WTC11 (cell line): Measurements from ENCODE around the gene DUSP19.

Experiments used
- ARID4B ChIP-seq: sonication (generic); formaldehyde crosslinking; IDR thresholded peaks from 2 replicates; pipeline ENCODE4 v1.8.0; 2023; ENCODE audit warnings: missing genetic modification reagents, mild to moderate bottlenecking, borderline replicate concordance
- ATF2 ChIP-seq: sonication (generic); formaldehyde crosslinking; IDR thresholded peaks from 2 replicates; pipeline ENCODE4 v1.8.1; 2022; ENCODE audit warnings: low read depth, missing genetic modification reagents, borderline replicate concordance
- CREM ChIP-seq: sonication (generic); formaldehyde crosslinking; IDR thresholded peaks from 2 replicates; pipeline ENCODE4 v1.8.1; 2022; ENCODE audit warnings: mild to moderate bottlenecking, missing genetic modification reagents, moderate library complexity
- CTCF ChIP-seq: fragments of 200-600 bp; IDR thresholded peaks from 2 replicates; pipeline ENCODE4 v1.8.0; 2022; ENCODE audit warnings: antibody characterized with exemption
- ELF4 ChIP-seq: sonication (generic); formaldehyde crosslinking; IDR thresholded peaks from 2 replicates; pipeline ENCODE4 v1.8.1; 2022; ENCODE audit warnings: low read depth, mild to moderate bottlenecking, moderate library complexity, missing genetic modification reagents
- FOXP4 ChIP-seq: sonication (generic); formaldehyde crosslinking; IDR thresholded peaks from 2 replicates; pipeline ENCODE4 v1.8.0; 2022; ENCODE audit warnings: mild to moderate bottlenecking, missing genetic modification reagents
- IRF2 ChIP-seq: sonication (generic); formaldehyde crosslinking; IDR thresholded peaks from 2 replicates; pipeline ENCODE4 v1.8.0; 2022; ENCODE audit warnings: low read depth, missing genetic modification reagents, borderline replicate concordance
- MAX ChIP-seq: sonication (generic); formaldehyde crosslinking; IDR thresholded peaks from 2 replicates; pipeline ENCODE4 v1.8.0; 2022; ENCODE audit warnings: mild to moderate bottlenecking, missing genetic modification reagents
- MXD4 ChIP-seq: fragments of 250-450 bp; sonication (Bioruptor Pico); IDR thresholded peaks from 2 replicates; pipeline ENCODE4 v1.8.0; 2021; ENCODE audit warnings: mild to moderate bottlenecking, moderate library complexity, borderline replicate concordance
- NR1H2 ChIP-seq: sonication (generic); formaldehyde crosslinking; IDR thresholded peaks from 2 replicates; pipeline ENCODE4 v1.9.0; 2021; ENCODE audit warnings: mild to moderate bottlenecking, moderate library complexity, missing genetic modification reagents
- NR2C2 ChIP-seq: sonication (generic); formaldehyde crosslinking; IDR thresholded peaks from 2 replicates; pipeline ENCODE4 v1.8.0; 2022; ENCODE audit warnings: mild to moderate bottlenecking, missing genetic modification reagents
- PRDM15 ChIP-seq: sonication (generic); formaldehyde crosslinking; IDR thresholded peaks from 2 replicates; pipeline ENCODE4 v1.8.0; 2022; ENCODE audit warnings: missing genetic modification reagents
- USF1 ChIP-seq: sonication (generic); formaldehyde crosslinking; IDR thresholded peaks from 2 replicates; pipeline ENCODE4 v1.8.0; 2022; ENCODE audit warnings: mild to moderate bottlenecking, missing genetic modification reagents
- ZBTB21 ChIP-seq: sonication (generic); formaldehyde crosslinking; IDR thresholded peaks from 2 replicates; pipeline ENCODE4 v1.8.1; 2023; ENCODE audit warnings: mild to moderate bottlenecking, missing genetic modification reagents, borderline replicate concordance

- TF ChIP-seq USF1 (CRISPR knock-in tag): no peak
- TF ChIP-seq CTCF: no peak
- no peak for TF ChIP-seq MAX
- no peak for TF ChIP-seq NR1H2 (CRISPR knock-in tag)
- TF ChIP-seq CREM (CRISPR knock-in tag): no peak
- TF ChIP-seq MXD4 (CRISPR knock-in tag): no peak
- no peak for TF ChIP-seq ARID4B
- no peak for TF ChIP-seq ELF4 (CRISPR knock-in tag)
- no peak for TF ChIP-seq FOXP4
- TF ChIP-seq ATF2: no peak
- no peak for TF ChIP-seq IRF2
- no peak for TF ChIP-seq ZBTB21 (CRISPR knock-in tag)
- TF ChIP-seq PRDM15 (CRISPR knock-in tag): no peak
- TF ChIP-seq NR2C2 (CRISPR knock-in tag): no peak
Measured at GRCh38 chr2:183060571-183061231, 17.8 kb upstream of the DUSP19 start.
